GM12874 (cell line): ENCODE measurements around the gene SERPINF2.

Source experiments
- CTCF ChIP-seq: IDR thresholded peaks from 2 replicates; pipeline ENCODE4 v1.5.1; 2011; ENCODE audit warnings: low read depth, mild to moderate bottlenecking, control low read depth, low read length, moderate library complexity; ENCODE audit not compliant: insufficient read depth

SERPINF2 gene

GRCh38 chr17:1718362-1719165 is 24.1 kb upstream of the SERPINF2 start:
- TF ChIP-seq CTCF: no peak

GRCh38 chr17:1720856-1721386 is 21.8 kb upstream of the SERPINF2 start:
- TF ChIP-seq CTCF: peak; percentile 96

- no peak for TF ChIP-seq CTCF
Measured at GRCh38 chr17:1724351-1724868, 18.3 kb upstream of the SERPINF2 start, which contains the start of gene WDR81. Gene WDR81 (plus strand): TSS chr17:1724704. CDS start chr17:1724960, 256 bp downstream.

GRCh38 chr17:1724869-1725641 is 17.6 kb upstream of the SERPINF2 start:
- peak; percentile 14; the same call in 1 of the 2 replicates for TF ChIP-seq CTCF

- no peak for TF ChIP-seq CTCF
Measured at GRCh38 chr17:1725642-1726511, 16.8 kb upstream of the SERPINF2 start.

- no peak for TF ChIP-seq CTCF
Measured at GRCh38 chr17:1726626-1727257, 15.9 kb upstream of the SERPINF2 start.
